Panc1 (cell line): ENCODE results near the gene FBLN7. TPM values are rescaled to one million over a fixed set of nuclear protein-coding genes. Genes with fewer than 3 reads are reported as not detected.

Experiments used
- ATAC-seq: fragments of 200-7000 bp; cut with Tn5 transposase; 2 replicates; pipeline ENCODE4 v1.9.1; 2020; ENCODE audit warnings: mild to moderate bottlenecking, moderate library complexity
- BruUV-seq: library from RNA; stranded (reverse); fragments of 400-500 nt; replicated peaks from 2 replicates; lab custom pipeline; 2021; lab: Mats Ljungman, UMichigan
- CTCF ChIA-PET: fragments of 300-600 bp; sonication (Branson Sonifier 250); formaldehyde crosslinking; loops from one replicate; lab custom pipeline; 2022; ENCODE audit warnings: antibody characterized with exemption; lab: Charles Lee
- POLR2A ChIA-PET: fragments of 300-600 bp; sonication (Branson Sonifier 250); formaldehyde crosslinking; loops from one replicate; lab custom pipeline; 2022; ENCODE audit warnings: antibody characterized with exemption; lab: Charles Lee
- DNase-seq: peaks from one replicate; pipeline ENCODE4 v3.0.0-alpha.2; 2010; ENCODE audit warnings: low read depth, low spot score
- H3K27ac ChIP-seq: 2 replicates; pipeline ENCODE4 v1.5.1; 2011; ENCODE audit warnings: mild to moderate bottlenecking, low read length, inconsistent platforms
- H3K27me3 ChIP-seq: fragments of 200-500 bp; sonication (Bioruptor generic); 2 replicates; pipeline ENCODE4 v1.6.0; 2014; ENCODE audit warnings: low read length, inconsistent platforms; ENCODE audit not compliant: control insufficient read depth, insufficient read depth
- H3K36me3 ChIP-seq: fragments of 200-500 bp; sonication (Bioruptor generic); 2 replicates; pipeline ENCODE4 v1.5.1; 2014; ENCODE audit warnings: inconsistent platforms, mild to moderate bottlenecking, low read length, moderate library complexity; ENCODE audit not compliant: control insufficient read depth, insufficient read depth
- H3K4me1 ChIP-seq: 2 replicates; pipeline ENCODE4 v1.5.1; 2011; ENCODE audit warnings: inconsistent platforms, mild to moderate bottlenecking, low read length, moderate library complexity; ENCODE audit not compliant: control insufficient read depth, insufficient read depth
- H3K4me3 ChIP-seq, 2 experiments: 2 replicates each; pipeline ENCODE4 v1.5.1; 2011 to 2012; ENCODE audit warnings: low read depth in 2 of 2, low read length in 2 of 2, mild to moderate bottlenecking in 2 of 2, inconsistent platforms in 1 of 2, moderate library complexity in 1 of 2
- H3K9me3 ChIP-seq: fragments of 200-500 bp; sonication (Bioruptor generic); 2 replicates; pipeline ENCODE4 v1.5.1; 2014; ENCODE audit warnings: low read depth, mild to moderate bottlenecking, inconsistent platforms, low read length, moderate library complexity; ENCODE audit not compliant: control insufficient read depth, insufficient read depth
- POLR2AphosphoS5 ChIP-seq: IDR thresholded peaks from 2 replicates; pipeline ENCODE4 v1.6.1; 2012; ENCODE audit warnings: mild to moderate bottlenecking, low read depth, low read length, moderate library complexity
- SIN3A ChIP-seq: IDR thresholded peaks from 2 replicates; pipeline ENCODE4 v1.6.1; 2012; ENCODE audit warnings: low read depth, mild to moderate bottlenecking, low read length, moderate library complexity, borderline replicate concordance; ENCODE audit not compliant: insufficient read depth
- TCF7L2 ChIP-seq: IDR thresholded peaks from 2 replicates; pipeline ENCODE4 v1.6.1; 2011; ENCODE audit warnings: mild to moderate bottlenecking, low read depth, low read length, inconsistent platforms
- in situ Hi-C: cut with HindIII; loops from 2 replicates; pipeline ENCODE4 v1.10.0; 2016; ENCODE audit warnings: low sequenced_read_pairs, low pct_unique_long_range_greater_than_20kb
- intact Hi-C: fragments of 100-400 bp; cut with micrococcal nuclease; formaldehyde crosslinking; loops from one replicate; pipeline ENCODE4 v1.10.0; 2022; ENCODE audit not compliant: unreplicated experiment
- total RNA-seq: library from RNA; stranded (reverse); gene quantifications from one replicate; pipeline ENCODE4 v1.2.1, GENCODE V29; 2021; ENCODE audit not compliant: unreplicated experiment
- TF ChIP-seq, protein P1 (sequence below): fragments of 450-650 bp; IDR thresholded peaks from 2 replicates; pipeline ENCODE4 v1.5.1; 2017; ENCODE audit warnings: mild to moderate bottlenecking
- TF ChIP-seq, protein P2 (sequence below), 2 experiments: IDR thresholded peaks; 2 replicates each; pipeline ENCODE4 v1.6.1; 2011 to 2012; ENCODE audit warnings: low read depth in 2 of 2, control low read depth in 1 of 2, low read length in 1 of 2, mild to moderate bottlenecking in 1 of 2, moderate library complexity in 1 of 2; ENCODE audit not compliant: insufficient read depth in 1 of 2

Gene FBLN7
- total RNA-seq, 1 experiment from 2014 or later = 0.95 TPM

DNA sequence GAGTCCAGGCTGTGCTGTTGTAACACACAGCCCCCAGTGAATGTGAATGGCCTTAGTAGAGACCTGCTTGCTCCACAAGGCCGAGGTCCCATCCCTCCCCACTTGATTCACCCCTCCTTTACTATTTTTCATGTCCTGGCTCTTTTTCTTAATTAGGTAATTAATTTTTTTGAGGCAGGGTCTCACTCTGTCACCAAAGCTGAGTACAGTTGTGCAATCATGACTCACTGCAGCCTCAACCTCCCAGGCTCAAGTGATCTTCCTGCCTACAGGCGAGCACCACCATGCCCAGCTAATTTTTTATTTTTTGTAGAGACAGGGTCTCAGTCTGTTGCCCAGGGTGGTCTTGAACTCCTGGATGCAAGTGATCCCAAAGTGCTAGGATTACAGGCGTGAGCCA, 19.3 kb downstream of the FBLN7 start:
- Histone ChIP-seq H3K4me1 (no peaks in the 10 kb centered on the region), H3K9me3 (no peaks in the 10 kb centered on the region), H3K27ac (no peak overlapping the region), H3K27me3 (no peaks in the 10 kb centered on the region), H3K4me3 (no peak overlapping the region), H3K36me3 (no peaks in the 10 kb centered on the region)
- ATAC-seq (no peak), DNase-seq (no peak)
- no TSS peak for BruUV-seq
- intact Hi-C loops (no loop called here), in situ Hi-C loops (no loop called here)
- ChIA-PET POLR2A (no interaction called here), CTCF (interaction anchor here (0.7 kb wide), 1 partner anchor 139 kb away, joined by 4 read pairs; no protein-coding TSS in a partner anchor)
- no peak for TF ChIP-seq POLR2AphosphoS5
- TF ChIP-seq, protein P1, sequence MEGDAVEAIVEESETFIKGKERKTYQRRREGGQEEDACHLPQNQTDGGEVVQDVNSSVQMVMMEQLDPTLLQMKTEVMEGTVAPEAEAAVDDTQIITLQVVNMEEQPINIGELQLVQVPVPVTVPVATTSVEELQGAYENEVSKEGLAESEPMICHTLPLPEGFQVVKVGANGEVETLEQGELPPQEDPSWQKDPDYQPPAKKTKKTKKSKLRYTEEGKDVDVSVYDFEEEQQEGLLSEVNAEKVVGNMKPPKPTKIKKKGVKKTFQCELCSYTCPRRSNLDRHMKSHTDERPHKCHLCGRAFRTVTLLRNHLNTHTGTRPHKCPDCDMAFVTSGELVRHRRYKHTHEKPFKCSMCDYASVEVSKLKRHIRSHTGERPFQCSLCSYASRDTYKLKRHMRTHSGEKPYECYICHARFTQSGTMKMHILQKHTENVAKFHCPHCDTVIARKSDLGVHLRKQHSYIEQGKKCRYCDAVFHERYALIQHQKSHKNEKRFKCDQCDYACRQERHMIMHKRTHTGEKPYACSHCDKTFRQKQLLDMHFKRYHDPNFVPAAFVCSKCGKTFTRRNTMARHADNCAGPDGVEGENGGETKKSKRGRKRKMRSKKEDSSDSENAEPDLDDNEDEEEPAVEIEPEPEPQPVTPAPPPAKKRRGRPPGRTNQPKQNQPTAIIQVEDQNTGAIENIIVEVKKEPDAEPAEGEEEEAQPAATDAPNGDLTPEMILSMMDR = no peak
- TF ChIP-seq, protein P2, sequence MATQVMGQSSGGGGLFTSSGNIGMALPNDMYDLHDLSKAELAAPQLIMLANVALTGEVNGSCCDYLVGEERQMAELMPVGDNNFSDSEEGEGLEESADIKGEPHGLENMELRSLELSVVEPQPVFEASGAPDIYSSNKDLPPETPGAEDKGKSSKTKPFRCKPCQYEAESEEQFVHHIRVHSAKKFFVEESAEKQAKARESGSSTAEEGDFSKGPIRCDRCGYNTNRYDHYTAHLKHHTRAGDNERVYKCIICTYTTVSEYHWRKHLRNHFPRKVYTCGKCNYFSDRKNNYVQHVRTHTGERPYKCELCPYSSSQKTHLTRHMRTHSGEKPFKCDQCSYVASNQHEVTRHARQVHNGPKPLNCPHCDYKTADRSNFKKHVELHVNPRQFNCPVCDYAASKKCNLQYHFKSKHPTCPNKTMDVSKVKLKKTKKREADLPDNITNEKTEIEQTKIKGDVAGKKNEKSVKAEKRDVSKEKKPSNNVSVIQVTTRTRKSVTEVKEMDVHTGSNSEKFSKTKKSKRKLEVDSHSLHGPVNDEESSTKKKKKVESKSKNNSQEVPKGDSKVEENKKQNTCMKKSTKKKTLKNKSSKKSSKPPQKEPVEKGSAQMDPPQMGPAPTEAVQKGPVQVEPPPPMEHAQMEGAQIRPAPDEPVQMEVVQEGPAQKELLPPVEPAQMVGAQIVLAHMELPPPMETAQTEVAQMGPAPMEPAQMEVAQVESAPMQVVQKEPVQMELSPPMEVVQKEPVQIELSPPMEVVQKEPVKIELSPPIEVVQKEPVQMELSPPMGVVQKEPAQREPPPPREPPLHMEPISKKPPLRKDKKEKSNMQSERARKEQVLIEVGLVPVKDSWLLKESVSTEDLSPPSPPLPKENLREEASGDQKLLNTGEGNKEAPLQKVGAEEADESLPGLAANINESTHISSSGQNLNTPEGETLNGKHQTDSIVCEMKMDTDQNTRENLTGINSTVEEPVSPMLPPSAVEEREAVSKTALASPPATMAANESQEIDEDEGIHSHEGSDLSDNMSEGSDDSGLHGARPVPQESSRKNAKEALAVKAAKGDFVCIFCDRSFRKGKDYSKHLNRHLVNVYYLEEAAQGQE (IDR thresholded peaks at IDR 0.05; ENCODE audit: insufficient read depth in 1 of 2, low read depth in 2 of 2, low read length in 1 of 2) = no peak
- no peak for TF ChIP-seq SIN3A
- TF ChIP-seq TCF7L2 = no peak

DNA sequence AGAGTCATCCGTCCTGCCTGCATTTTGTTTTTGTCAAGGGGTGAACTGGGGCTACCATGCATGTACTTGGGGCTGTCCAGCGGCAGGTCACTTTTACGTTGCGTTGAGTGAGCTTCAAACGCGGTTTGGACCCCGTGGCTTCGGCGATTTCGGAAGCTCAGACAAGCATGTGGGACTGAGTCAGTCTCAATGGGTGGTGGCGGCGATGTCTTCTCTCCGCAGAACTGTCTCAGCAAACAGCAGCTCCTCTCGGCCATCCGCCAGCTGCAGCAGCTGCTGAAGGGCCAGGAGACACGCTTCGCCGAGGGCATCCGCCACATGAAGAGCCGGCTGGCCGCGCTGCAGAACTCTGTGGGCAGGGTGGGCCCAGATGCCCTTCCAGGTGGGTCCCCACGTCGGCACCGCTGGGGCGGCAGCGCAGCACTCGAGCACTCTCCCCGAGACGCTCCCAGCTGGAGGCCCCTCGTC, 21.3 kb downstream of the FBLN7 start:
- DNase-seq = no peak
- intact Hi-C loops (no loop called here), in situ Hi-C loops (no loop called here)
- Histone ChIP-seq H3K4me1 (no peaks in the 10 kb centered on the region), H3K4me3 (no peak overlapping the region), H3K27ac (no peak overlapping the region), H3K9me3 (no peaks in the 10 kb centered on the region), H3K36me3 (no peaks in the 10 kb centered on the region), H3K27me3 (no peaks in the 10 kb centered on the region)
- ChIA-PET CTCF (no interaction called here), POLR2A (no interaction called here)
- no TSS peak for BruUV-seq
- TF ChIP-seq TCF7L2 (no peak), SIN3A (no peak), POLR2AphosphoS5 (no peak)
- TF ChIP-seq, protein P2 (IDR thresholded peaks at IDR 0.05; ENCODE audit: insufficient read depth in 1 of 2, low read depth in 2 of 2, low read length in 1 of 2) = no peak
- TF ChIP-seq, protein P1 = no peak
- ATAC-seq = no peak
